Caco-2 (cell line): Measurements from ENCODE around the gene HECA. TPM values are rescaled to one million over a fixed set of nuclear protein-coding genes. Genes with fewer than 3 reads are reported as not detected.

Source experiments
- BruUV-seq: library from RNA; stranded (reverse); fragments of 400-500 nt; replicated peaks from 2 replicates; lab custom pipeline; 2021; lab: Mats Ljungman, UMichigan
- CTCF ChIA-PET: fragments of 300-600 bp; sonication (Branson Sonifier 250); formaldehyde crosslinking; loops from one replicate; lab custom pipeline; 2022; ENCODE audit warnings: antibody characterized with exemption; lab: Charles Lee
- POLR2A ChIA-PET: fragments of 300-600 bp; sonication (Branson Sonifier 250); formaldehyde crosslinking; loops from one replicate; lab custom pipeline; 2022; ENCODE audit warnings: antibody characterized with exemption; lab: Charles Lee
- DNase-seq, 2 experiments: peaks; one replicate each; pipeline versions ENCODE4 v3.0.0 to v3.0.0-alpha.2; 2020 to 2022
- H3K27me3 ChIP-seq: replicated peaks from 2 replicates; pipeline ENCODE4 v1.6.0; 2011; ENCODE audit warnings: low read length; ENCODE audit not compliant: control insufficient read depth, insufficient read depth
- H3K36me3 ChIP-seq: 2 replicates; pipeline ENCODE4 v1.5.1; 2011; ENCODE audit warnings: low read length; ENCODE audit not compliant: control insufficient read depth, insufficient read depth
- H3K4me1 ChIP-seq: fragments of 250-450 bp; sonication (Bioruptor Pico); 2 replicates; pipeline ENCODE4 v1.5.1; 2020; ENCODE audit warnings: mild to moderate bottlenecking
- H3K4me3 ChIP-seq: 2 replicates; pipeline ENCODE4 v1.5.1; 2011; ENCODE audit warnings: low read depth, mild to moderate bottlenecking, control low read depth, low read length
- H3K9me3 ChIP-seq: fragments of 250-450 bp; sonication (Bioruptor Pico); 2 replicates; pipeline ENCODE4 v1.5.1; 2020; ENCODE audit warnings: mild to moderate bottlenecking, moderate library complexity
- H3K27ac Mint-ChIP-seq: one replicate; pipeline ENCODE4 v1.8.0; 2022; ENCODE audit warnings: mixed read lengths; ENCODE audit not compliant: unreplicated experiment
- H3K27me3 Mint-ChIP-seq: one replicate; pipeline ENCODE4 v1.8.0; 2022; ENCODE audit warnings: mixed read lengths; ENCODE audit not compliant: insufficient read depth, unreplicated experiment
- H3K36me3 Mint-ChIP-seq: one replicate; pipeline ENCODE4 v1.8.0; 2022; ENCODE audit warnings: mild to moderate bottlenecking, mixed read lengths; ENCODE audit not compliant: insufficient read depth, unreplicated experiment
- H3K4me1 Mint-ChIP-seq: one replicate; pipeline ENCODE4 v1.8.0; 2022; ENCODE audit warnings: low read depth, mixed read lengths; ENCODE audit not compliant: unreplicated experiment
- H3K4me3 Mint-ChIP-seq: one replicate; pipeline ENCODE4 v1.8.0; 2022; ENCODE audit warnings: mild to moderate bottlenecking, moderate library complexity, mixed read lengths; ENCODE audit not compliant: unreplicated experiment
- H3K9me3 Mint-ChIP-seq: one replicate; pipeline ENCODE4 v1.8.0; 2022; ENCODE audit warnings: mixed read lengths; ENCODE audit not compliant: unreplicated experiment
- intact Hi-C: fragments of 100-400 bp; cut with micrococcal nuclease; formaldehyde crosslinking; loops from one replicate; pipeline ENCODE4 v1.10.0; 2022; ENCODE audit not compliant: unreplicated experiment
- total RNA-seq: library from RNA; stranded (reverse); gene quantifications from 2 replicates; pipeline ENCODE4 v1.2.3, GENCODE V29; 2022
- TF ChIP-seq, protein P1 (sequence below), 2 experiments: fragments of 200-600 bp in 1 of 2; IDR thresholded peaks; 1 replicate in 1 of 2; 2 replicates in 1 of 2; pipeline versions ENCODE4 v1.5.1 to v1.8.0; 2011 to 2022; ENCODE audit warnings: antibody characterized with exemption in 1 of 2, control low read depth in 1 of 2, inconsistent platforms in 1 of 2, low read depth in 1 of 2, low read length in 1 of 2, mild to moderate bottlenecking in 1 of 2, moderate library complexity in 1 of 2; ENCODE audit not compliant: insufficient read depth in 1 of 2, severe bottlenecking in 1 of 2, unreplicated experiment in 1 of 2

The HECA gene
- total RNA-seq, 1 experiment from 2014 or later = 4.9 TPM

DNA sequence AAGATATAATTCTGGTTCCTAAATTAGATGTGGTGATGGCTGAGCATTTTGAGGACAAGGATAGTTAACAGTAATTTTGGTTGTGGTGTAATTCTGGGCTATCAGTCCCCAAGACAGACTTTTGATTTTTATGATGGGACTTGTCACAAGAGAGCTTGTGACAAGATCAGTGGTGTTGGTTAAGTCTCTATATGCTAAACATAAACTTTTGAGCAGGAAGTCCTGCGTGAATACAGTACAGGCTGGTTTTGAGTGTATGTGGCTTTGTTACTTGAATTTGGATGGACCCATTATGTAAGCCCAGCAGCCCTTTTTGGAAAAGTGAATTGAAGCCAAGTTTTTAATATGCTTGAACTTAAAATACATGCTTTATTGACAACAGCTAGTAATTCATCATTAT lies 38.9 kb downstream of the HECA start:
- intact Hi-C loops = no loop called here
- H3K4me3 Mint-ChIP-seq = no peak overlapping the region
- CTCF ChIA-PET = no interaction called here

DNA sequence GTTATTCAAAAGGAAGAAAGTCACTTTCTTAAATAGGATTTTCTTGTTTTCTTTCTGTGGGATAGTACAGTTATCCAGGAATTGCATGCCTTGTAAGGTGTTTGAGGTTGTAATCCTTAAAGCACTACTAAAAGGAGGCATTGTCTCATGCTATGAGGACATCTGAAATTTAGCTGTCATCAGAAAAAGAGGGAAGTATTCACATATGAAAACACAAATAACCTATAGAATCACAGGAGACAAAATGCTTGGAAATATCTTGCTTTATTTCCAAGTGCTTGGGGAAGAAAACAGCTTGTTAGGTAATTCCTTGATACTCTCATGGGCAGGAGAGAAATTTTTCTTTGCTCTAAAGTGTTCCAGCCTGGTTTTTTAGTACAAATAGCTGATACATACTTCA lies 40.1 kb downstream of the HECA start:
- no peaks in the 10 kb centered on the region for H3K9me3 Mint-ChIP-seq
- H3K4me3 Mint-ChIP-seq = no peak overlapping the region
- POLR2A ChIA-PET = no interaction called here
- BruUV-seq = no TSS peak
- no peaks in the 10 kb centered on the region for H3K36me3 ChIP-seq
- intact Hi-C loops = no loop called here
- peaks cover 10% of the 10 kb centered on the region for H3K4me1 ChIP-seq
- CTCF ChIA-PET = no interaction called here
- no peaks in the 10 kb centered on the region for H3K36me3 Mint-ChIP-seq
- H3K27me3 Mint-ChIP-seq = no peaks in the 10 kb centered on the region
- DNase-seq = no peak
- no peaks in the 10 kb centered on the region for H3K27me3 ChIP-seq
- H3K4me3 ChIP-seq = no peak overlapping the region
- H3K4me1 Mint-ChIP-seq = peaks cover 12% of the 10 kb centered on the region
- no peak overlapping the region for H3K27ac Mint-ChIP-seq
- TF ChIP-seq, protein P1, sequence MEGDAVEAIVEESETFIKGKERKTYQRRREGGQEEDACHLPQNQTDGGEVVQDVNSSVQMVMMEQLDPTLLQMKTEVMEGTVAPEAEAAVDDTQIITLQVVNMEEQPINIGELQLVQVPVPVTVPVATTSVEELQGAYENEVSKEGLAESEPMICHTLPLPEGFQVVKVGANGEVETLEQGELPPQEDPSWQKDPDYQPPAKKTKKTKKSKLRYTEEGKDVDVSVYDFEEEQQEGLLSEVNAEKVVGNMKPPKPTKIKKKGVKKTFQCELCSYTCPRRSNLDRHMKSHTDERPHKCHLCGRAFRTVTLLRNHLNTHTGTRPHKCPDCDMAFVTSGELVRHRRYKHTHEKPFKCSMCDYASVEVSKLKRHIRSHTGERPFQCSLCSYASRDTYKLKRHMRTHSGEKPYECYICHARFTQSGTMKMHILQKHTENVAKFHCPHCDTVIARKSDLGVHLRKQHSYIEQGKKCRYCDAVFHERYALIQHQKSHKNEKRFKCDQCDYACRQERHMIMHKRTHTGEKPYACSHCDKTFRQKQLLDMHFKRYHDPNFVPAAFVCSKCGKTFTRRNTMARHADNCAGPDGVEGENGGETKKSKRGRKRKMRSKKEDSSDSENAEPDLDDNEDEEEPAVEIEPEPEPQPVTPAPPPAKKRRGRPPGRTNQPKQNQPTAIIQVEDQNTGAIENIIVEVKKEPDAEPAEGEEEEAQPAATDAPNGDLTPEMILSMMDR (IDR thresholded peaks at IDR 0.05; ENCODE audit: insufficient read depth in 1 of 2, low read depth in 1 of 2, low read length in 1 of 2, severe bottlenecking in 1 of 2, unreplicated experiment in 1 of 2) = no peak
- no peaks in the 10 kb centered on the region for H3K9me3 ChIP-seq

More for the DNA sequence above, 38.9 kb downstream of the HECA start:
- TF ChIP-seq, protein P1 (IDR thresholded peaks at IDR 0.05; ENCODE audit: insufficient read depth in 1 of 2, low read depth in 1 of 2, low read length in 1 of 2, severe bottlenecking in 1 of 2, unreplicated experiment in 1 of 2) = no peak
- H3K9me3 Mint-ChIP-seq = no peaks in the 10 kb centered on the region
- H3K4me1 Mint-ChIP-seq = peaks cover 12% of the 10 kb centered on the region
- H3K4me3 ChIP-seq = no peak overlapping the region
- no peaks in the 10 kb centered on the region for H3K9me3 ChIP-seq
- POLR2A ChIA-PET = no interaction called here
- no peaks in the 10 kb centered on the region for H3K27me3 ChIP-seq
- no peaks in the 10 kb centered on the region for H3K36me3 ChIP-seq
- DNase-seq = no peak
- H3K27me3 Mint-ChIP-seq = no peaks in the 10 kb centered on the region
- no peak overlapping the region for H3K27ac Mint-ChIP-seq
- no TSS peak for BruUV-seq
- no peaks in the 10 kb centered on the region for H3K36me3 Mint-ChIP-seq
- peaks cover 10% of the 10 kb centered on the region for H3K4me1 ChIP-seq

DNA sequence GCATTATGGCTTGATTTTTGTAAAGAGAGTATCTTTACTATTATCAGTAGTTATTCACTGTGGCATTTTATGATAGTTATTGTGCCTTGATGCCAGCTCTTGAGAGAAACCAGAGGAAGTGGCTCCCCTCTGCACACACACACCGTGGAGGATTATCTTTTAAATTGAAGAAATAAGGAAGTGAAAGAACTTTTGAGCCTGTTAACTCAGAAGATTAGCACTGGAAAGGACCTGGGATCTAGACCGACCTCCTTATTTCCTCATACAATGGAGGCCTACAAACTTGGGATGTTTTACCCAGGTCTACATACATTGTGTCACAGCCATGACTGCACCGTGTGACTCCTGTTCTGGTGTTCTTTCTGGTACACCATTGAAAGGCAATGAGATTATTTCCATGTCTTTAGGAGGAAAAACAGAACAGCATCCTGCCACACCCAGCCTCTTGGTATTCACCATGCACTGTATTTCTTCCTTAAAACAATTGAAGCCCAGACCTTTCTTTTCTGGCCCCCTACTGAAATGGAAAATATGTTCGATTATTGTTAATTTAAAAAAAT lies 40.6 kb downstream of the HECA start:
- Histone ChIP-seq H3K4me1 (peaks cover 10% of the 10 kb centered on the region), H3K4me3 (no peak overlapping the region), H3K27me3 (no peaks in the 10 kb centered on the region), H3K9me3 (no peaks in the 10 kb centered on the region), H3K36me3 (no peaks in the 10 kb centered on the region)
- TF ChIP-seq, protein P1 (IDR thresholded peaks at IDR 0.05; ENCODE audit: insufficient read depth in 1 of 2, low read depth in 1 of 2, low read length in 1 of 2, severe bottlenecking in 1 of 2, unreplicated experiment in 1 of 2) = no peak
- DNase-seq = no peak
- intact Hi-C loops = no loop called here
- Mint-ChIP-seq H3K36me3 (no peaks in the 10 kb centered on the region), H3K27ac (no peak overlapping the region), H3K27me3 (no peaks in the 10 kb centered on the region), H3K4me1 (peaks cover 8% of the 10 kb centered on the region), H3K4me3 (no peak overlapping the region), H3K9me3 (no peaks in the 10 kb centered on the region)
- no TSS peak for BruUV-seq
- ChIA-PET CTCF (no interaction called here), POLR2A (no interaction called here)
